ENCODE results near the gene PRPF19. TPM values are rescaled to one million over a fixed set of nuclear protein-coding genes. Genes with fewer than 3 reads are reported as not detected.

Gene PRPF19
- total RNA-seq, 2 experiments from 2014 or later: 148 to 197 TPM

DNA sequence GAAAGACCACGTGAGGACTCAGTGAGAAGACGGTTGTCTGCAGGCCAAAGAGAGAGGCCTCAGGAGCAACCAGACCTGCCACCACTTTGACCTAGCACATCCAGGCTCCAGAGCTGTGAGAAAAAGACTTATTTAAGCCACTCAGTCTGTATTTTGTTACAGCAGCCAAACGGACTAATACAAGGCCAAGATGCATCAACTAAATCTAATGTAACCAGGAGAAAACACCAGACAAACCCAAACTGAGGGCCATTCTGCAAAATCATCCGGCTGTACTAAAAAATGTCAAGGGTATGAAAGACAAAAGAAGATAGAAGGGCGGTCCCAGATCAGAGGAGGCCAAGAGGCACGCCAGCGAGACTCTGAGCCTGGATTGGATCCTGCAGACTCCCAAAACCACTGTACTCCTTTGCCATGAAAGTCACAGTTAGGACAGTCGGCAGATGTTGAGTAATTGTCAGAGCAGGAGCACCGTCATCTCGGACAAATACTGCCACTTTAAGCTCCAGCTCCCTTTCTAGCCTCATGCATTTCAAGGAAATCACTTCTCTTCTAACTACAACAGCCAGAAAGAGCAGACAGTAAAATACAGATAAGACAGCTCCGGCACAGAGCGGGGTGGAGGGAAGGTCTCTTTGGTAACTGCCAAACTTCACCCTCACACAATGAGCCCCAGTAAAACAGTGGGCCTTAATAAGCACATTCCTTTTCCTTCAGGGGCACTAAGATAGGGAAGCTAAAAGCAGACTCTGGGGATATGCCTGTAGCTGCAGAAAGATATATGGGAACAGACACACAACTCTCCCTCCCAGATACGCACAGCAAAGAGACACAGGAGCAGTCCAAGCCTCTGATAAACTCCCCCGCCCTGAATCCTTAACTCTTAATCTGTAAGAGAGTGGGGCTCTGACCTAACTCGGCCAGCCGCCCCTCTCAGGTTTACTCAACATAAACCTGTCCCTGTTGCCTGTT lies 42.5 kb downstream of the PRPF19 start:
- ChIA-PET CTCF (interaction anchor here (0.6 kb wide), 1 partner anchor 25 kb away, joined by 3 read pairs; no protein-coding TSS in a partner anchor), POLR2A (no interaction called here)
- H3K4me3 Mint-ChIP-seq: no peak overlapping the region

GRCh38 chr11:60862171-60862570 lies 44.2 kb downstream of the PRPF19 start:
- Mint-ChIP-seq H3K27me3 (no peaks in the 10 kb centered on the region), H3K4me3 (no peak overlapping the region), H3K4me1 (peaks cover 17% of the 10 kb centered on the region), H3K27ac (no peak overlapping the region), H3K36me3 (ENCODE audit: low read depth) (no peaks in the 10 kb centered on the region), H3K9me3 (ENCODE audit: low read depth) (no peaks in the 10 kb centered on the region)
- ATAC-seq: no peak
- DNase-seq: no peak
- CTCF ChIA-PET: no interaction called here
- intact Hi-C loops (cut with DNase I, micrococcal nuclease): no loop called here
- POLR2A ChIA-PET: no interaction called here

More for the DNA sequence above, 42.5 kb downstream of the PRPF19 start:
- Mint-ChIP-seq H3K4me1 (peaks cover 5% of the 10 kb centered on the region), H3K27ac (no peak overlapping the region), H3K9me3 (ENCODE audit: low read depth) (no peaks in the 10 kb centered on the region), H3K27me3 (no peaks in the 10 kb centered on the region), H3K36me3 (ENCODE audit: low read depth) (no peaks in the 10 kb centered on the region)
- intact Hi-C loops (cut with DNase I, micrococcal nuclease): no loop called here
- ATAC-seq (no peak), DNase-seq (no peak)

- ChIA-PET CTCF (interaction anchor here (0.8 to 1.0 kb wide), 2 partner anchors 26 to 30 kb away, joined by 3 to 4 read pairs; no protein-coding TSS in a partner anchor), POLR2A (no interaction called here)
- no peak overlapping the region for H3K27ac Mint-ChIP-seq
- ATAC-seq: no peak
- no peaks in the 10 kb centered on the region for H3K36me3 Mint-ChIP-seq (ENCODE audit: low read depth)
- DNase-seq: no peak
- peaks cover 17% of the 10 kb centered on the region for H3K4me1 Mint-ChIP-seq
- no peak overlapping the region for H3K4me3 Mint-ChIP-seq
- intact Hi-C loops (cut with DNase I, micrococcal nuclease): no loop called here
- no peaks in the 10 kb centered on the region for H3K27me3 Mint-ChIP-seq
- no peaks in the 10 kb centered on the region for H3K9me3 Mint-ChIP-seq (ENCODE audit: low read depth)
These were observed 45.4 kb downstream of the PRPF19 start for GRCh38 chr11:60860943-60861342.

DNA sequence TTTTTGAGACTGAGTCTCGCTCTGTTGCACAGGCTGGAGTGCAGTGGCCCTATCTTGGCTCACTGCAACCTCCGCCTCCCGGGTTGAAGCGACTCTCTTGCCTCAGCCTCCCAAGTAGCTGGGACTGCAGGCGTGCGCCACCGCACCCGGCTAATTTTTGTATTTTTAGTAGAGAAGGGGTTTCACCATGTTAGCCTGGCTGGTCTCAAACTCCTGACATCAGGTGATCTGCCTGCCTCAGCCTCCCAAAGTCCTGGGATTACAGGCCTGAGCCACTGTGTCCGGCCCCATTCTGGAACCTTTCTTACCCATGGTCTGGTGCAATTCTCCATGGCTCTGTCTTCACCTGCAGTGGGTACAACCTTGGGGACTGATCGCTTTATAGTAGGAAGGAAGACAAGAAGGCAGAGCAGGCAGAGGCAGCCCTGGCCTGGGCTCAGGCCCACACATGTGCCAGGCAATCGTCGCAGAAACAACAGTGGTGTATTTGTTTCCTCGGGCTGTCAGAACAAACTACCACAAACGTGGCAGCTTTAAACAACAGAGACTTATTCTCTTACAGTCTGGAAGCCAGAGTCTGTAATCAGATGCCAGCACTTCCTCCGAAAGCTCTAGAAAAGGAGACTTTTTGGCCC lies 46.7 kb downstream of the PRPF19 start:
- H3K4me1 Mint-ChIP-seq: peaks cover 17% of the 10 kb centered on the region
- ChIA-PET CTCF (interaction anchor here (0.9 kb wide), 1 partner anchor 28 kb away, joined by 3 read pairs; no protein-coding TSS in a partner anchor), POLR2A (no interaction called here)
- DNase-seq (no peak), ATAC-seq (no peak)
- no peak overlapping the region for H3K4me3 Mint-ChIP-seq
- no peaks in the 10 kb centered on the region for H3K9me3 Mint-ChIP-seq (ENCODE audit: low read depth)
- H3K27me3 Mint-ChIP-seq: no peaks in the 10 kb centered on the region
- intact Hi-C loops (cut with DNase I, micrococcal nuclease): no loop called here
- H3K27ac Mint-ChIP-seq: no peak overlapping the region
- H3K36me3 Mint-ChIP-seq (ENCODE audit: low read depth): no peaks in the 10 kb centered on the region

DNA sequence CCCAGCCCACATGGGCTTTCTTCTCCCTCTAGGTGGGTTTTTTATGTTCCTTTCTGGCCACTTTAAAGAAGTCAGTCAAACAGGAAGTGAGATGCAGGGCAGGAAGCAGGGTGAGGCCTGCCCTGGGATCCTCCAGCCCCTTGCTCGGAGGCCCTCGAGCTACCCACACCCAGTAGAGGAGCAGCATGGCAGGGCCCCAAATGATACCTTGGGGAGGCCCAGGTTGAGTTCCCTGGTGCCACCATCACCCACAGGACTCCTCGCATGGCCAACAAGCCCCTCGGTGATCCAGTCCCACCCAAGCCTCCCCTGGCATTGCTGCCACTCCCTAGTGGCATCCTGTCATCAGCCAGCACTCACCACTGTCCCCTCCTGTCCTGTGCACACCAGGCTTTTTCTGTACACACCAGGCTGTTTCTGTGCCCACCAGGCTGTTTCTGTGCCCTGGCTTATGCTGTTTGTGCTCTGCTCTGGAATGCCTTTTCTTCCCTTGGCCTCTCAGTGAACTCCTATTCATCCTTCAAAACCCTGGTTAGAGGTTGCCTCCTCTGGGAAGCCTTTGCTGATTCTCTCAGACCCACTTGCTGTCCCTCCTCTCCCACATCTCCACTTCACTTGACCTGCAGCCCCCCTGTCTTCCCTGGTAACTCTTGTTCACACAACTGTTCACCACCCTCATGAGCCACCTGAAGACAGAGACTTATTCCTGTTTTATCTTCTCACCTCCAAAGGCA lies 47.5 kb downstream of the PRPF19 start:
- CTCF ChIA-PET: interaction anchor here (0.8 to 1.3 kb wide), 2 partner anchors 31 to 83 kb away, joined by 3 to 5 read pairs; no protein-coding TSS in a partner anchor
- peaks cover 17% of the 10 kb centered on the region for H3K4me1 Mint-ChIP-seq

DNA sequence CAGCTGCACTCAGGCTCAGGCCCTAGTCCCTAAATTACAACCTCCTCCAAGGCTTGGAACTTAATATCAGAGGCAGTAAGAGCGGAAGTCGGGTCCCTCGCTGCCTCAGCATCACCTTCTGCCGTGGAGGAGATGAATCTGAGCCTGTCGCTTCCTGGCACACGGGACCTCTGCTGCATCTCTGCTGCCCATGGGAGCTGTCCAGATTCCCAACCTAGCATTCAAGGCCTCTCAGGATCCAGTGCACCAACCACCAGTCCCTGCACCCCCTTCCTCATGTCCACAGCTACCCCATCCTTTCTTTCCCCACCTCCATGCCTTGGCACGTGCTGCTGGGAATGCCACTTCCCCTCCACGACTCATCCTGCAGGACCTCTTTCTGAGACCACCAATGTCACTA lies 48.1 kb downstream of the PRPF19 start:
- DNase-seq (no peak), ATAC-seq (no peak)
- intact Hi-C loops (cut with DNase I, micrococcal nuclease): no loop called here
- ChIA-PET CTCF (interaction anchor here (0.8 to 1.3 kb wide), 2 partner anchors 30 to 84 kb away, joined by 3 to 5 read pairs; no protein-coding TSS in a partner anchor), POLR2A (no interaction called here)
- Mint-ChIP-seq H3K36me3 (ENCODE audit: low read depth) (peaks cover 2% of the 10 kb centered on the region), H3K27ac (peak overlapping the region; percentile 49), H3K4me3 (no peak overlapping the region), H3K27me3 (no peaks in the 10 kb centered on the region), H3K4me1 (peaks cover 17% of the 10 kb centered on the region), H3K9me3 (ENCODE audit: low read depth) (no peaks in the 10 kb centered on the region)

More for the DNA sequence above, 47.5 kb downstream of the PRPF19 start:
- DNase-seq (no peak), ATAC-seq (peak; percentile 57)
- Mint-ChIP-seq H3K27me3 (no peaks in the 10 kb centered on the region), H3K4me3 (no peak overlapping the region), H3K9me3 (ENCODE audit: low read depth) (no peaks in the 10 kb centered on the region), H3K36me3 (ENCODE audit: low read depth) (peaks cover under 1% of the 10 kb centered on the region), H3K27ac (peak overlapping the region; percentile 49)
- POLR2A ChIA-PET: no interaction called here
- intact Hi-C loops (cut with DNase I, micrococcal nuclease): no loop called here

GRCh38 chr11:60857378-60858232 lies 48.8 kb downstream of the PRPF19 start:
- H3K27ac Mint-ChIP-seq: no peak overlapping the region
- H3K36me3 Mint-ChIP-seq (ENCODE audit: low read depth): peaks cover 5% of the 10 kb centered on the region
- CTCF ChIA-PET: interaction anchor here (1.3 kb wide), 1 partner anchor 29 kb away, joined by 5 read pairs; no protein-coding TSS in a partner anchor
- peaks cover 17% of the 10 kb centered on the region for H3K4me1 Mint-ChIP-seq
- H3K27me3 Mint-ChIP-seq: no peaks in the 10 kb centered on the region
- H3K4me3 Mint-ChIP-seq: no peak overlapping the region
- intact Hi-C loops (cut with DNase I, micrococcal nuclease): no loop called here
- ATAC-seq: peak; percentile 63
- POLR2A ChIA-PET: interaction anchor here (0.6 kb wide), 1 partner anchor 957 kb away, joined by 3 read pairs; no protein-coding TSS in a partner anchor
- no peaks in the 10 kb centered on the region for H3K9me3 Mint-ChIP-seq (ENCODE audit: low read depth)
- DNase-seq: peak; percentile 22

DNA sequence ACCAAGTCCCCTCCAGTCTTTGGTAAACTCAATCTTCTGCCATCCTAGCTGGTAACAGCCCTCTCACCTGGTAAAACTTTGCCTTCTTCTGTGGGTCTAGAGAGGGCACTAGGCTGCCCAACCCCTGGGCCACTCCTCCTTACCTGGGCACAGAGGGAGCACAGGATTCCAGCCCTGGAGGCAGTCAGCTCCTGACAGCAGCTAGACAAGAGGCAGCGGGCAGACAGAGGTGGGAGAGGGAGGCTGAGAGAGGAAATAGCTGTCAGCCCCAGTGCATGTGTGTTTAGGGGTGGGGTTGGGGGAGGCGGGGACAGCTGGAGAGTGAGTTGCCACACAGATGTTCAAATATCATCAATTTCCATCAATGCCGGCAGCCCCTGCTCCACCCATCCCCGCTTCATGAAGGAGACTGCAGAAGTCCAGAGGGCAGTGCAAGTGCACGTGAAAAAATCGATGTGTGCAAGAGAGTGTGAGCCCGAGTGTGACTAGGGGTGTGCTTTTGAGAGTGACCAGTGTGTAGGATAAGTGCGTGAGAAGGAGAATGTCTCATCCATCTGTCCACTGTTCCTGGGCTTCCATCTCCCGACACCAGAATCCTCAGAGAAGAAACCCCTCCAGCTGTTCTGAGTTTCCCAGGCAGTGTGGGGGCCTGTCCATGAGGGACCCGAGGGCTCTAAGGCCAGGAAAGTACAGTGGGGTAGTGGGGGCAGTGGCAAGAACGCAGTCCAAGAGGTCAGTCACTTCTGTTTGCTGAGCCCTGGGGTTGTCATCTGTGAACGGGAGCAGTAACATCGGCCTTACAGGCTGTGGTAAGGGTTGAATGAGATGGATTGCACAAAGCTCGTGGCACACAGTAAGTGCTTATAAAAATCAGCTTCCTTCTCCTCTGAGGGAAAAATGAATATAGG lies 50.4 kb downstream of the PRPF19 start, which contains the start of gene PTGDR2:
TSS of gene PTGDR2 (minus strand) at position 225 of the 908 bp plus-strand sequence. CDS start 2,228 bp downstream, outside the sequence.
- DNase-seq (no peak), ATAC-seq (no peak)
- intact Hi-C loops (cut with DNase I, micrococcal nuclease): no loop called here
- Mint-ChIP-seq H3K9me3 (ENCODE audit: low read depth) (no peaks in the 10 kb centered on the region), H3K4me1 (peaks cover 17% of the 10 kb centered on the region), H3K36me3 (ENCODE audit: low read depth) (peaks cover 16% of the 10 kb centered on the region), H3K4me3 (no peak within 1 kb of the TSS), H3K27ac (no peak within 1 kb of the TSS), H3K27me3 (no peaks in the 10 kb centered on the region)
- CTCF ChIA-PET: interaction anchor here (0.6 to 1.4 kb wide), 6 partner anchors 11 to 333 kb away, joined by 3 to 5 read pairs (median 4); no protein-coding TSS in a partner anchor
- POLR2A ChIA-PET: interaction anchor here (0.5 kb wide), 1 partner anchor 16 kb away, joined by 5 read pairs; no protein-coding TSS in a partner anchor

- no peaks in the 10 kb centered on the region for H3K9me3 Mint-ChIP-seq (ENCODE audit: low read depth)
- ATAC-seq (no peak), DNase-seq (no peak)
- ChIA-PET POLR2A (no interaction called here), CTCF (interaction anchor here (0.6 to 1.4 kb wide), 5 partner anchors 12 to 334 kb away, joined by 3 to 5 read pairs (median 4); no protein-coding TSS in a partner anchor)
- intact Hi-C loops (cut with DNase I, micrococcal nuclease): no loop called here
- no peak overlapping the region for H3K4me3 Mint-ChIP-seq
- no peaks in the 10 kb centered on the region for H3K27me3 Mint-ChIP-seq
- no peak overlapping the region for H3K27ac Mint-ChIP-seq
- peaks cover 22% of the 10 kb centered on the region for H3K36me3 Mint-ChIP-seq (ENCODE audit: low read depth)
- peaks cover 17% of the 10 kb centered on the region for H3K4me1 Mint-ChIP-seq
These were observed 51.3 kb downstream of the PRPF19 start for GRCh38 chr11:60854847-60855725.
